Ovary (tissue), 9 donors: Measurements from ENCODE around the gene PLCD1. TPM values are rescaled to one million over a fixed set of nuclear protein-coding genes. Genes with fewer than 3 reads are reported as not detected.

Source experiments
- DNase-seq, 5 donors: peaks; one replicate each; pipeline ENCODE4 v3.0.0-alpha.2; 2019 to 2020
- H3K27ac ChIP-seq, 2 donors: fragments of 200-600 bp; one replicate each; pipeline versions ENCODE4 v1.5.1 to v1.8.0; 2019 to 2022
- H3K27me3 ChIP-seq: fragments of 200-600 bp; one replicate; pipeline ENCODE4 v1.8.0; 2022
- H3K36me3 ChIP-seq: fragments of 200-600 bp; sonication (generic); one replicate; pipeline ENCODE4 v1.5.1; 2019
- H3K4me1 ChIP-seq: one replicate; pipeline ENCODE4 v1.8.1; 2013; ENCODE audit warnings: mild to moderate bottlenecking, moderate library complexity; ENCODE audit not compliant: insufficient read depth
- H3K4me3 ChIP-seq: fragments of 200-600 bp; sonication (generic); one replicate; pipeline ENCODE4 v1.5.1; 2017
- H3K9me3 ChIP-seq, 2 donors: fragments of 200-600 bp in 1 of 2; sonication (generic) in 1 of 2; one replicate each; pipeline versions ENCODE4 v1.5.1 to v1.8.1; 2013 to 2019; ENCODE audit warnings: mild to moderate bottlenecking in 1 of 2, moderate library complexity in 1 of 2
- CTCF ChIP-seq, 3 donors: fragments of 450-650 bp in 2 of 3; fragments of 200-600 bp in 1 of 3; IDR thresholded peaks; one replicate each; pipeline versions ENCODE4 v1.5.1 to v1.8.0; 2016 to 2022; ENCODE audit warnings: antibody characterized with exemption in 3 of 3, mild to moderate bottlenecking in 1 of 3
- EP300 ChIP-seq: sonication (generic); formaldehyde crosslinking; IDR thresholded peaks from one replicate; pipeline ENCODE4 v1.6.1; 2017; ENCODE audit warnings: antibody characterized with exemption
- POLR2A ChIP-seq: fragments of 450-650 bp; IDR thresholded peaks from one replicate; pipeline ENCODE4 v1.6.1; 2017; ENCODE audit warnings: antibody characterized with exemption, mild to moderate bottlenecking, moderate library complexity
- WGBS, 3 donors: extraction: QIAGEN DNeasy Blood & Tissue Kit in 1 of 3; methylation state at CpG; one replicate each; pipeline versions ENCODE4 v1.1.5 to v1.1.7; 2013 to 2017; 5-methylcytosine and 5-hydroxymethylcytosine counted together
- intact Hi-C, 4 donors: fragments of 100-400 bp; cut with DNase I; formaldehyde crosslinking; loops; one replicate each; pipeline versions ENCODE4 v1.11.0 to v1.15.1; 2022 to 2023
- polyA plus RNA-seq, 2 donors: library from polyadenylated mRNA; stranded (reverse); fragments of 200-250 nt in 1 of 2; fragments of 350-450 nt in 1 of 2; fragmentation: Illumina TruSeq in 1 of 2; extraction: RNeasy Lipid Tissue Mini Kit (QIAGEN cat#74804) in 1 of 2; gene quantifications; one replicate each; pipeline ENCODE4 v1.2.3, GENCODE V29; 2013 to 2014
- total RNA-seq, 7 donors: library from RNA; depleted of rRNA in 2 of 7; stranded (reverse); fragments of >200 nt in 2 of 7; fragmentation: NEBNext Ultra II Directional in 3 of 7; extraction: Animal tissue kit (Norgen Biotek cat#: 25700) in 3 of 7; gene quantifications; one replicate each; pipeline versions ENCODE4 v1.1.0 to v1.2.4, GENCODE V29; 2016 to 2023
- donor health status: DM: no; HTN: no; CAD: no; lungs with moderate emphysema.
- donor health status: DM: no; HTN: no; CAD: no.
- donor health status: Bipolar disorder and iron deficiency.
- donor health status: DM: yes; HTN: yes; CAD: no.
- donor health status: DM: no; HTN: no; CAD: no.
- donor health status: DM: yes; HTN: yes; CAD: no.

Gene PLCD1
- total and polyA plus RNA-seq, 9 donors: 12.3 to 62.3 (median 27.0) TPM

GRCh38 chr3:38022896-38023709, 6.3 kb downstream of the PLCD1 start:
- no peaks in the 10 kb centered on the region for H3K36me3 ChIP-seq
- intact Hi-C loops: no loop called here
- no peaks in the 10 kb centered on the region for H3K27me3 ChIP-seq
- WGBS, 3 donors: 78 to 79% (median 79%) methylated on average over 6 of the region's 6 CpGs
- TF ChIP-seq POLR2A (no peak), EP300 (no peak), CTCF (IDR thresholded peaks at IDR 0.05) (no peak)
- H3K27ac ChIP-seq: no peak overlapping the region
- peak in 3 of 5 donors; percentile 36 to 41 (median 37) for DNase-seq
- no peak overlapping the region for H3K4me3 ChIP-seq
- no peaks in the 10 kb centered on the region for H3K9me3 ChIP-seq
- peaks cover 15% of the 10 kb centered on the region for H3K4me1 ChIP-seq

GRCh38 chr3:38022301-38022700, 7.1 kb downstream of the PLCD1 start:
- Histone ChIP-seq H3K4me3 (no peak overlapping the region), H3K9me3 (no peaks in the 10 kb centered on the region), H3K27me3 (no peaks in the 10 kb centered on the region), H3K4me1 (peaks cover 19% of the 10 kb centered on the region), H3K27ac (no peak overlapping the region), H3K36me3 (no peaks in the 10 kb centered on the region)
- peak in 3 of 5 donors; percentile 27 to 33 (median 28) for DNase-seq
- intact Hi-C loops: no loop called here
- TF ChIP-seq EP300 (no peak), POLR2A (no peak), CTCF (IDR thresholded peaks at IDR 0.05) (no peak)
- whole genome bisulfite sequencing, 3 donors: 56 to 87% (median 59%) methylated on average over 3 of the region's 3 CpGs

- 94 to 95% (median 95%) methylated on average over 4 of the region's 4 CpGs for WGBS, 3 donors
- TF ChIP-seq EP300 (no peak), POLR2A (no peak), CTCF (IDR thresholded peaks at IDR 0.05) (no peak)
- intact Hi-C loops: no loop called here
- Histone ChIP-seq H3K36me3 (no peaks in the 10 kb centered on the region), H3K27ac (no peak overlapping the region), H3K4me1 (peaks cover 19% of the 10 kb centered on the region), H3K9me3 (peaks cover 0 to 2% of the 10 kb centered on the region in 2 donors), H3K4me3 (no peak overlapping the region), H3K27me3 (no peaks in the 10 kb centered on the region)
- DNase-seq: peak in 2 of 5 donors; percentile 26 to 40
Observed at GRCh38 chr3:38021196-38021595, 8.2 kb downstream of the PLCD1 start.

- TF ChIP-seq POLR2A: no peak
- TF ChIP-seq EP300: no peak
- TF ChIP-seq CTCF (IDR thresholded peaks at IDR 0.05): no peak
- H3K4me1 ChIP-seq: peaks cover 19% of the 10 kb centered on the region
- no peaks in the 10 kb centered on the region for H3K27me3 ChIP-seq
- peaks cover 0 to 4% of the 10 kb centered on the region in 2 donors for H3K9me3 ChIP-seq
- no peaks in the 10 kb centered on the region for H3K36me3 ChIP-seq
- no peak for DNase-seq
- intact Hi-C loops: no loop called here
- 72 to 82% (median 76%) methylated on average over 3 of the region's 3 CpGs for WGBS, 3 donors
- H3K27ac ChIP-seq: no peak overlapping the region
- no peak overlapping the region for H3K4me3 ChIP-seq
Observed at GRCh38 chr3:38020342-38020726, 9.1 kb downstream of the PLCD1 start.
